Memory B cell (primary cell): Measurements from ENCODE around the gene ELK4.

Experiments used
- ATAC-seq: fragments of 150-1000 bp; cut with Tn5 transposase; 2 replicates; pipeline ENCODE4 v1.10.0; 2021; ENCODE audit warnings: low read depth, mild to moderate bottlenecking, moderate library complexity
- DNase-seq, 2 donors: peaks; one replicate each; pipeline ENCODE4 v3.0.0; 2022; ENCODE audit warnings: low spot score in 2 of 2
- H3K27ac Mint-ChIP-seq: one replicate; pipeline ENCODE4 v1.8.0; 2022; ENCODE audit warnings: mild to moderate bottlenecking, moderate library complexity, mixed read lengths
- H3K27me3 Mint-ChIP-seq: one replicate; pipeline ENCODE4 v1.8.0; 2022; ENCODE audit warnings: mixed read lengths
- H3K36me3 Mint-ChIP-seq: one replicate; pipeline ENCODE4 v1.8.0; 2022; ENCODE audit warnings: mild to moderate bottlenecking, mixed read lengths
- H3K4me1 Mint-ChIP-seq: one replicate; pipeline ENCODE4 v1.8.0; 2022; ENCODE audit warnings: mixed read lengths
- H3K4me3 Mint-ChIP-seq: one replicate; pipeline ENCODE4 v1.8.0; 2022; ENCODE audit warnings: mild to moderate bottlenecking, moderate library complexity, mixed read lengths
- H3K9me3 Mint-ChIP-seq: one replicate; pipeline ENCODE4 v1.8.0; 2022; ENCODE audit warnings: mixed read lengths

ELK4 gene

GRCh38 chr1:205669341-205670149, 37.7 kb upstream of the ELK4 start:
- Mint-ChIP-seq H3K4me3 (peak overlapping the region; percentile 68), H3K36me3 (no peaks in the 10 kb centered on the region), H3K4me1 (peaks cover 62% of the 10 kb centered on the region), H3K9me3 (no peaks in the 10 kb centered on the region), H3K27ac (peak overlapping the region; percentile 94), H3K27me3 (no peaks in the 10 kb centered on the region)
- DNase-seq (peak; percentile 57 to 62), ATAC-seq (peak; percentile 44)

DNA sequence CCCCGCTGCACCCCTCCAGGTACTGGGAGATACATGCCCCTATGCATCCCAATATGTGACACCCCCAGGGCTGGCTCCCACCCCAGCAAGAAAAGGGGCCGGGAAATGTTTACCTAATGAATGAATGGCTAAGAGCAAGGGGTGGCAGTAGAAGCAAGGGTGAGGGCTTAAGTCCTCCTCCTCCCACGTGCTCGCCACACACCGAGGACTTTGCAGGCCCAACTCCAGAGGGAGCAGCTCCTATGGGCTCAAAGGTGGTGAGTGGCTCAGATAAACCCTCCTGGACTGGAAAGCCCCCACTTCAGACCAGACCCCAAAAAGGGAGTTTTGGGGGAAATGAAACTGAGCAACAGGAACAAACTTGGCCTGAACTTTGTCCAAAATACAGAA, 37.1 kb upstream of the ELK4 start:
- H3K9me3 Mint-ChIP-seq: no peaks in the 10 kb centered on the region
- no peaks in the 10 kb centered on the region for H3K27me3 Mint-ChIP-seq
- DNase-seq (peak in 1 of 2 donors; percentile 74), ATAC-seq (peak; percentile 71)
- peak overlapping the region; percentile 68 for H3K4me3 Mint-ChIP-seq
- H3K36me3 Mint-ChIP-seq: no peaks in the 10 kb centered on the region
- peak overlapping the region; percentile 94 for H3K27ac Mint-ChIP-seq
- H3K4me1 Mint-ChIP-seq: peaks cover 65% of the 10 kb centered on the region

DNA sequence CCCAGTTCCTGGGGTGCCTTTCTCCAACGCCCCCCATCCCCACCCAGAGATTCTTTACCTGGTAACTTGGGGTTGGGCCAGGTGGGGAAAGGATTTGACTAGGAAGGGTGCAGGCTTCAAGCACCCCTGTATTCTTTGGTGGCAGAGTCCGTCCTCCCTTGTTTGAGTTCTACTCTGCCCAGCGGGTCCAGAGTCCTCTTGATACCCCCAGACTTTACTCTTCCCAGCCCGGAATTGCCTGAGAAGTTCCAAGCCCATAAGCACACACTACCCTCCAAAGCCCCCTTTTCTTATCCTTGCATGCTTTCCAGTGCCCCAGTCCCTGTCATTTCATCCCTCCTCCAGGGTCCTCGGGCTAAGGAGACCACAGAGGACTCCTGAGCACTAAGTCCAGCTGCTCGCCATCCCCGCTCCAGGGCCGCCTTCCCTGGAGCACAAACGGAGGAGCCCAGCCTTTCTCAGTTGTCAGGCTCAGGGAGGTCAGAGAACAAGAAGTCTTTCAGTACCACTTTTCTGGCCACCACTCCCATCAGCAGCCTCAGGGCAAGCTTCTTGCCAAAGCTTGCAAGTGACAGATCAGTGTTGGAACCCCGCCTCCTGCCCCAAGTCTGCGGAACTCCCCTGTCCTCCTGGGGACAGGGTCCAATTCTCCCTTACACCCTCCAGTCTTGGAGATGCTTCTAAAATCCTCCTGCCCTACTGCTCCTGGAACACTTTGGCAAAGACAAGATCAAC, 36.3 kb upstream of the ELK4 start:
- H3K27ac Mint-ChIP-seq: peak overlapping the region; percentile 94

DNA sequence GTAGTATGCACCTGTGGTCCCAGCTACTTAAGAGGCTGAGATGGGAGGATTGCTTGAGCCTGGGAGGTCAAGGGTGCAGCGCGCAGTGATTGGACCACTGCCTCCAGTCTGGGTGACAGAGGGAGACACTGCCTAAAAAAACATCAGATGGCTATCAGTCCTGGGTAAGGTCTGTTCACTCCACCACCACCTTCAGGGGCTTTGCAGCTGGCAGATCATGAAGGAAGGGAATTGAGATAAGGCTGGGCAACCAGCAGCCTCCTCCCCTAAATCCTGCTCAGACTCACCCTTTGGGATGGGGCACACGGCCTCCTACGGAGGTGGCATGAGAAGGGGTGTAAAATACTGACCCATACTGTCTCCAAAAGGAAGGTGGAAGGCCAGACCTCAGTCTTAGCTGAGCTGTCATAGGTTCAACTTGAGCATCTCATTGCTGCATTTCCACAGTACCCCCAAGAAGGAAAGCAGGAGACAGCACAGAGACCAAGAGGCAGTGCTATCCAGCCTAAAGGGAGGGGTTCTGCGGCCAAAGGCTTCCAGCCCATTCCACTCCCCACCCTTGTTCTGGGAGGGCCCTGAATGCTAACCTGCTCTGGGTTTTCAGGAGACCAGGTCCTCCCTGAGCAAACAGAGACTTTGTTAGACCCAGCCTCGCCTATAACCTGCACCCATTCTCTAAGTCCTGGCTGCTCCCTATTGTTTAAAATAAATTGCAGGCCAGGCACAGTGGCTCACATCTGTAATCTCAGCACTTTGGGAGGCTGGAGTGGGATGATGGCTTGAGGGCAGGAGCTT, 34.8 kb upstream of the ELK4 start:
- no peak overlapping the region for H3K4me3 Mint-ChIP-seq
- H3K27ac Mint-ChIP-seq: peak overlapping the region; percentile 98
- no peaks in the 10 kb centered on the region for H3K27me3 Mint-ChIP-seq
- ATAC-seq (no peak), DNase-seq (no peak)
- H3K4me1 Mint-ChIP-seq: peaks cover 63% of the 10 kb centered on the region
- no peaks in the 10 kb centered on the region for H3K9me3 Mint-ChIP-seq
- no peaks in the 10 kb centered on the region for H3K36me3 Mint-ChIP-seq

More for the DNA sequence above, 36.3 kb upstream of the ELK4 start:
- Mint-ChIP-seq H3K4me3 (peak overlapping the region; percentile 65), H3K9me3 (no peaks in the 10 kb centered on the region), H3K27me3 (no peaks in the 10 kb centered on the region), H3K4me1 (peaks cover 66% of the 10 kb centered on the region), H3K36me3 (no peaks in the 10 kb centered on the region)
- no peak for ATAC-seq
- no peak for DNase-seq

DNA sequence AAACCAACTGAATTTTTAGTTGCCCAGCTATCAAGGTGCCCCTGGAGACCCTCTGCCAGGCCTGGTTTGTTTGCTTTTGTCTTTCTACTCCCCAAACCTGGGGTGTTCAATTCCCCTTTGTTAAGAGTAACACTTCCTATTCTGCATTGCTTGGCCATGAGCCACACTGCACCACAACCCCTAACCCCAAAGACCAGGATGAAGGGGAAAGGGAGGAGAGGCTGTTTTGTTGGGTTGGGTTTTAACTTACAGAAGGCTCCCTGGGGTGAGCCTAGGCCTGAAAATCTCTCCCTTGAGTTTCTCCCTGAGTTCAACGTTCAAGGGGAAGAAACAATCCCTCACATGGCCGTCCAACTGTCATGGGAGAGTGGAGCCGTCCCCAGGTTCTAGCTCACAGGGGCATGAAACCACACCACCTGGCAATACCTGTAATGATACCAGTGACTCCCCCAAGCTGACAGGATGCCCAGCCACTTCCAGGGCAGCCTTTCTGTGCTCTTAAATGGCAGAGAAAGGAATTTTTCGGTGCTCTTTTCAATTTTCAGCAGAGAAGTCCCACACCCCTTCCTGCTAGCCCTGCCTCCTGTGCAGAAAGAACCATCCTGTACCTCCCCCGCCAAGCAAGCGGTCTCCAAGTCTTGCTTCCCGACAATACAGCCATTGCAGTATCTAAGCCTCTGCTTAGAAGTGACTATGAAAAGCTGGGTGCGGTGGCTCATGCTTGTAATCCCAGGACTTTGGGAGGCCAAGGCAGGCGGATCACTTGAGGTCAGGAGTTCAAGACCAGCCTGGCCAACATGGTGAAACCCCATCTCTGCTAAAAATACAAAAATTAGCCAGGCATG, 33.6 kb upstream of the ELK4 start:
- ATAC-seq (peak; percentile 29), DNase-seq (no peak)
- H3K36me3 Mint-ChIP-seq: no peaks in the 10 kb centered on the region
- H3K27ac Mint-ChIP-seq: peak overlapping the region; percentile 98
- H3K9me3 Mint-ChIP-seq: no peaks in the 10 kb centered on the region
- no peaks in the 10 kb centered on the region for H3K27me3 Mint-ChIP-seq
- peaks cover 61% of the 10 kb centered on the region for H3K4me1 Mint-ChIP-seq
- H3K4me3 Mint-ChIP-seq: peak overlapping the region; percentile 58

- Mint-ChIP-seq H3K36me3 (no peaks in the 10 kb centered on the region), H3K4me3 (no peak overlapping the region), H3K4me1 (peaks cover 61% of the 10 kb centered on the region), H3K9me3 (no peaks in the 10 kb centered on the region), H3K27me3 (no peaks in the 10 kb centered on the region), H3K27ac (peak overlapping the region; percentile 98)
- no peak for DNase-seq
- ATAC-seq: no peak
Measured at GRCh38 chr1:205664399-205665017, 32.7 kb upstream of the ELK4 start.

DNA sequence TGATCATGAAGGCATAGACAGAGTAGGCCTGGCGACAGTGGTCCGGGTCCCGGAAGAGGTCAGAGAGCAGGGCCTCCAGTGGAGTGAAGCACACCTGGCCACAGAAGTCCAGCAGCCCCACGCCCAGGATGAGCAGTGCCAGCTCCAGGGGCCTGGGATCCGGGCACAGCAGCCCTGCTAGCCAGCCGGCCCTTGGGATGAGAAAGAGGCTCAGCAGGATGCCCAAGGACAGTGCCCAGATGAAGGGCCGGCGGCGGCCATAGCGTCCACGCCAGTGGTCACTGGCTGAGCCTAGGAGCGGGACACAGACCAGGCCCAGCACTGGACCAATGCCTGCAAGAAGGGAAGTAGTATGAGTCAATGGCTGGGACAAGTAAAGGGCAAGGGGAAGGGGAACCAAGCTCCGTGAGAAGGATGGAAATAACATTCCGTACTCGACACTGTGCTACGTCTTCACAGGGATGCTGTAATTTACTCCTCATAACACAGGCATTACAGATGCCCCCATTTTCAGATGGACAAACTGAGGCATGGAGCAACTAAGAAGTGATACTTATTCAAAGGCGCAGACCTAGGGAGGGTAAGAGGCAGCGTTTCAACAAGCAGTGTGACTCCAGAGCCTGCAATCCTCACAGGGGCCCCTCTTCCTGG, 31.6 kb upstream of the ELK4 start:
- Mint-ChIP-seq H3K36me3 (no peaks in the 10 kb centered on the region), H3K27ac (peak overlapping the region; percentile 57), H3K9me3 (no peaks in the 10 kb centered on the region), H3K4me1 (peaks cover 56% of the 10 kb centered on the region), H3K27me3 (no peaks in the 10 kb centered on the region), H3K4me3 (no peak overlapping the region)
- ATAC-seq (no peak), DNase-seq (no peak)

GRCh38 chr1:205662791-205663190, 31.0 kb upstream of the ELK4 start:
- ATAC-seq (no peak), DNase-seq (no peak)
- Mint-ChIP-seq H3K4me1 (peaks cover 50% of the 10 kb centered on the region), H3K36me3 (no peaks in the 10 kb centered on the region), H3K27ac (peak overlapping the region; percentile 24), H3K4me3 (no peak overlapping the region), H3K27me3 (no peaks in the 10 kb centered on the region), H3K9me3 (no peaks in the 10 kb centered on the region)

DNA sequence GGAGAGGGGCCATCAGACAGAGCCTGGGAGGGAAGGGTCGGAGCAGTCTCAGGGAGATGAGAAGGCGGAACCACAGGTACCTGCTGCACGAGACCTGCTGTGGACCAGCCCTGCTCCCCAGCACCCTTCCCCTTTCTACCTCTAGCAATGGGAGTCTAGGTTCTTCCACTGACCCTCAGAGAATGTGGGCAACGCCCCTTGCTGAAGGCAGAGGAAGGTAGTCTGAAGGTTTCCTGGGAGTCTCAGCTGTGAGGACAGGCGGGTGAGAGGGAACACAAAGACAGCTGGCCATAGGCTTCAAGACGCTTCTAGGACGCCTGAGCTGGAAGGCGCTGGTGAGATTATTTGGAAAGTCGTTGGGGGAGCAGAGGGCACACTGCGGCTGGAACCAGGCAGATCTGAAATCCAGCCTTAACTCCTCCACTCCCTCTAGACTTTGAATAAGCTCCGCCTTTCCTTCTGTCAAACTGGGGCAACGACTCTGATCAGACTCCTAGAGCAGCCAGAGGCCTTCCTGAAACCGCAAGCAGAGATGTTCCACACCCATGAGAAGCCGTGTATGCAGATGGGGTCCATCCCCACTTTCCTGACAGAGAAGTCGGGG, 30.4 kb upstream of the ELK4 start:
- ATAC-seq (no peak), DNase-seq (no peak)
- H3K27ac Mint-ChIP-seq: peak overlapping the region; percentile 50

DNA sequence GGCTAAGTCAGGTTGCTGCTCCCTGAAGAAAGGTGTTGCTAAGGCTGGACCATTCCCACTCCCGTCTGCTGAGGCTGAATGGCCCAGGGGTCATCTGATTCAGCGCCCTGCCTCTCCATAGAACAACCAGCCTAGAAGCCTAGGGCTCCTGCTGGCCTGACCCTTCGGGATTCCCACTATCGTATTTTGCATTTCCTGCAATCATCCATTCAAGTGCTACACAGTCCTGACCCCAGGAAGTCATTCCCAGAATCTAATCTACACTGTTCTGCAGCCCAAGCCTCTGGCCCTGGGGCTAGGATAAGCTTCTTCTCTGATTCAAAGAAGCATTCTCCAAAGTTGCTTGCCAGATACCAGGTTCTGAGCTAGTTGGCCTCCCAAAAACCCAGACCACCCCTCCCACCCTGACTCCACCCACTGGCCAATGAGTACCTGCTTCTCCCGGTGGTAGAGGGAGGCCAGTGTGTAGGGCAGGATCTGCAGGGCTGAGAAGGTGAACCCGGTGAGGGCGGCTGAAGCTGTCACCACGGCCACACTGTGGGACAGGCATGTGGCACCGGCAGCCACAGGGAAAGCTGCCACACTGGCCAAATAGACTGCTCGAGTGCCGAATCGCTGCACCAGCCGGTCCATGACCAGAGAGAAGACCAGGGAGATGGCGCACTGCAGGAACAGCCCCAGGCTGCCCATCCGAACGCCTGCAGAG, 29.8 kb upstream of the ELK4 start:
- H3K27me3 Mint-ChIP-seq: no peaks in the 10 kb centered on the region
- H3K4me3 Mint-ChIP-seq: no peak overlapping the region
- H3K27ac Mint-ChIP-seq: peak overlapping the region; percentile 50
- no peak for DNase-seq
- no peaks in the 10 kb centered on the region for H3K36me3 Mint-ChIP-seq
- H3K9me3 Mint-ChIP-seq: no peaks in the 10 kb centered on the region
- peaks cover 53% of the 10 kb centered on the region for H3K4me1 Mint-ChIP-seq
- no peak for ATAC-seq

More for the DNA sequence above, 30.4 kb upstream of the ELK4 start:
- H3K27me3 Mint-ChIP-seq: no peaks in the 10 kb centered on the region
- peaks cover 53% of the 10 kb centered on the region for H3K4me1 Mint-ChIP-seq
- no peaks in the 10 kb centered on the region for H3K36me3 Mint-ChIP-seq
- no peak overlapping the region for H3K4me3 Mint-ChIP-seq
- no peaks in the 10 kb centered on the region for H3K9me3 Mint-ChIP-seq

DNA sequence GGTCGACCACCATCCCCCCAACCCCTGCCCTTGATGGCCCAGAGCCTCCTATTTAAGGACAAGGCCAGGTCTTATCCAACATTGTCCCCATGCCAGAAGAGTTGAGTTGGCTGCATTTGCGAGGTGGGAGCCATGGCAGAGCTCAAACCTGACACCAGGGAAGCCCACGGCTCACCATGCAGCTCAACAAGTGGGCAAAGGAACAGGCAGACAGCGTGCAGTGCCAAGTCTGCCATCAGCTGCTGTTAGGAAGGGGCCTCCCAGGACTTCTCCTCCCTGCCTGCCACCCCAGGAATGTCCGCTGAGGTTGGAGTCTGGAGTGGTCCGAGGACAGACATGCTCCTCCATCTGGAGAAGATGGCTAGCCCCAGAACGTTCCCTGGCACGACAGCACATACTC, 28.6 kb upstream of the ELK4 start:
- DNase-seq (no peak), ATAC-seq (no peak)
- H3K4me1 Mint-ChIP-seq: peaks cover 41% of the 10 kb centered on the region
- peak overlapping the region; percentile 80 for H3K27ac Mint-ChIP-seq
- no peaks in the 10 kb centered on the region for H3K36me3 Mint-ChIP-seq
- H3K4me3 Mint-ChIP-seq: no peak overlapping the region
- H3K9me3 Mint-ChIP-seq: no peaks in the 10 kb centered on the region
- no peaks in the 10 kb centered on the region for H3K27me3 Mint-ChIP-seq
